Activated CD4-positive, alpha-beta T cell treated with anti-CD3 and anti-CD28 coated beads, Interleukin-2, Interleukin-6, amounts not matched to agents 100 ng/mL and 50 ng/mL, durations not matched to agents 16 hours and 8 hours (primary cell): ENCODE measurements around the gene GPR141.
A peak's percentile ranks its signal among the peaks of the same experiment; 100 is the strongest.

Experiments
- DNase-seq: peaks from one replicate; pipeline ENCODE4 v3.0.0-alpha.2; 2020

Gene GPR141

DNA sequence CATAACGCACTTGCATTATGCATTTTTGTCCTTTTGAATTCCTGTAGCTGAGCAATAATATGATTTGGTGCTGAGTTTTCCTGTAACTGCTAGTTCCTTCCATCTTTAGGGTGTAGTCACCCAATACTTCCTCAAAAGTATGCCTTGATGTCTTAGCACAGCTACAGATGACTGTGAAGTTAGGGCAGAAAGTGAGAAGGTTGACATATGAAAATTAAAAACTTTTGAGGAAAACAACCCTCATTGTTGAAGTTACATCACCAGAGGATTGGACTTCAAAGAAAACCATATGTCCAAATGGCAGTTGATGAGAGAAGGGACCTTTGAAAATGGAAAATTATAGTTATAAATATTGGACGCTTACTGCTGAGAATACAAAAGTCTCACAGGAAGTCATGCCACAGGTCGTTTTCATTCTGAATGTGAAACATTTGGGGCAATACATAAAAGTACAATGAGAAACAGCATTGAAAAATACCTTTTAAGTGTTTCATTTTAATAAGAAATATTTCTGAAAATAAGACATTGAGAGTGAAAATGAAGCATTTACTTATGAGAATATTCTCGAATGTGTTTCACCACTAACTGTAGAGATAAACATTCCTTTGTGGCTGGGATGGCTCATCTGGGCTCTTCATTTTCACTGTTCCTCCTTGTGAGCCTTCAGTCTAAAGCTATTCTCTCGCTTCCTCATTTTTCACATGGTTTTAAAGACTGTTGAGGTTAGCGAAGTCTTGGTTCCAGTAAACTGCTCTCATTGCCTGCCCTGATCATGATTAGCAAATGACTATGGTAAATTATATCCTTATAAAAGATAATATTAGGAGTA lies 103.4 kb downstream of the GPR141 start:
- DNase-seq = peak; percentile 24
